ENCODE data around the gene CSTPP1.
"Not testable (repeated sequence)": the region's sequence is repeated elsewhere in the genome, so short reads cannot be mapped to it uniquely, and the experiment has no call there.

Gene CSTPP1

GRCh38 chr11:47050284-47050683, 113.7 kb downstream of the CSTPP1 start:
- no peak for DNase-seq (ENCODE audit: low read depth)

GRCh38 chr11:47051217-47051616, 114.7 kb downstream of the CSTPP1 start:
- no peak for DNase-seq (ENCODE audit: low read depth)

- no peak for DNase-seq (ENCODE audit: low read depth)
Observed at GRCh38 chr11:47052165-47052564, 115.6 kb downstream of the CSTPP1 start.

GRCh38 chr11:47052576-47052975, 116.0 kb downstream of the CSTPP1 start:
- DNase-seq (ENCODE audit: low read depth), result no peak

GRCh38 chr11:47055534-47055933, 119.0 kb downstream of the CSTPP1 start:
- DNase-seq (ENCODE audit: low read depth), result no peak

GRCh38 chr11:47056261-47056915, 119.8 kb downstream of the CSTPP1 start:
- DNase-seq (ENCODE audit: low read depth), result no peak

- no peak for DNase-seq (ENCODE audit: low read depth)
Observed at GRCh38 chr11:47057365-47057764, 120.8 kb downstream of the CSTPP1 start.

- no peak for DNase-seq (ENCODE audit: low read depth)
Observed at GRCh38 chr11:47060807-47061206, 124.2 kb downstream of the CSTPP1 start.

GRCh38 chr11:47061429-47062178, 125.0 kb downstream of the CSTPP1 start:
- DNase-seq (ENCODE audit: low read depth), result no peak

GRCh38 chr11:47062736-47063135, 126.2 kb downstream of the CSTPP1 start:
- DNase-seq (ENCODE audit: low read depth), result no peak

- no peak for DNase-seq (ENCODE audit: low read depth)
Observed at GRCh38 chr11:47067401-47067800, 130.8 kb downstream of the CSTPP1 start.

GRCh38 chr11:47070769-47071168, 134.2 kb downstream of the CSTPP1 start:
- no peak for DNase-seq (ENCODE audit: low read depth)

- no peak for DNase-seq (ENCODE audit: low read depth)
Observed at GRCh38 chr11:47071341-47071740, 134.8 kb downstream of the CSTPP1 start.

- no peak for DNase-seq (ENCODE audit: low read depth)
Observed at GRCh38 chr11:47071791-47072261, 135.3 kb downstream of the CSTPP1 start.

GRCh38 chr11:47078751-47079521, 142.4 kb downstream of the CSTPP1 start:
- no peak for DNase-seq (ENCODE audit: low read depth)

- DNase-seq (ENCODE audit: low read depth), result not testable (repeated sequence)
Observed at GRCh38 chr11:47080775-47081174, 144.2 kb downstream of the CSTPP1 start.

GRCh38 chr11:47083913-47084312, 147.4 kb downstream of the CSTPP1 start:
- no peak for DNase-seq (ENCODE audit: low read depth)

GRCh38 chr11:47087801-47088200, 151.2 kb downstream of the CSTPP1 start:
- no peak for DNase-seq (ENCODE audit: low read depth)

GRCh38 chr11:47093541-47093940, 157.0 kb downstream of the CSTPP1 start:
- no peak for DNase-seq (ENCODE audit: low read depth)

- DNase-seq (ENCODE audit: low read depth), result not testable (repeated sequence)
Observed at GRCh38 chr11:47096871-47097270, 160.3 kb downstream of the CSTPP1 start.

- not testable (repeated sequence) for DNase-seq (ENCODE audit: low read depth)
Observed at GRCh38 chr11:47098223-47098622, 161.7 kb downstream of the CSTPP1 start.

- DNase-seq (ENCODE audit: low read depth), result no peak
Observed at GRCh38 chr11:47099214-47099917, 162.8 kb downstream of the CSTPP1 start.

All from activated T-helper 1 cell treated with Interleukin-2 at 50 U/mL for 16 hours (primary cell).